8988T (cell line): ENCODE results near the gene UBE2J2.
"Not testable (repeated sequence)": the region's sequence is repeated elsewhere in the genome, so short reads cannot be mapped to it uniquely, and the experiment has no call there.

Experiments
- DNase-seq: peaks from one replicate; pipeline ENCODE4 v3.0.0; 2011

The UBE2J2 gene

GRCh38 chr1:1255078-1255477, 18.6 kb downstream of the UBE2J2 start:
- no peak for DNase-seq

DNA sequence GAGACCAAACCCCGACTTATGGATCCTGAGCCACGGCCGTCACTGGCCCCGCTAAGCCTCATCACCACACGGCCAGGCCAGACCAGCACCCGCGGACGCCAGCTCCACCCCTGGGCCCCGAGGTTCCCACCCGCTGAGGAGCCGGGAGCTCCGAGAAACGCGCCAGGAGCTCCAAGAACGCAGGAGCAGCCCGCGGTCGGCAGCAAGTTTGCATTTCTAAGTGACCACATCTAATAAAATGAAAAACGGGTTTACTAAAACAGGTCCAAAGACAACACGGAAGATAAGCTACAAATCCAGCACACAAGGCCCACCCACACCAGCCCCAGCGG, 19.0 kb downstream of the UBE2J2 start:
- no peak for DNase-seq

GRCh38 chr1:1253972-1254666, 19.5 kb downstream of the UBE2J2 start:
- DNase-seq, result no peak

DNA sequence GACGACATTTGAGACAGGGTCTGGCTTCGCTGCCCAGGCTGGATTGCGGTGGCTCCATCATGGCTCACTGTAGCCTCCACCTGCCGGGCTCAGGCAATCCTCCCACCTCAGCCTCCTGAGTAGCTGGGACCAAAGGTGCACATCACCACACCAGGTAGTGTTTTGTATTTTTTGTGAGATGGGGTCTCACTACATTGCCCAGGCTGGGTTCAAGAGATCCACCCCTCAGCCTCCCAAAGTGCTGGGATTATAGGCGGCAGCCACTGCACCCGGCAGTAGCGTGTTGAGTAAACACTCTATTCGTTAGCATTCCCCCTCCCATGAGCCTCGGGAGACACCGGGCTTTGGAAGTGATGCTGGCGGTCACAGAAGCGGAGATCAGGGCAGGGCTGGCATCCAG, 20.3 kb downstream of the UBE2J2 start:
- no peak for DNase-seq

DNA sequence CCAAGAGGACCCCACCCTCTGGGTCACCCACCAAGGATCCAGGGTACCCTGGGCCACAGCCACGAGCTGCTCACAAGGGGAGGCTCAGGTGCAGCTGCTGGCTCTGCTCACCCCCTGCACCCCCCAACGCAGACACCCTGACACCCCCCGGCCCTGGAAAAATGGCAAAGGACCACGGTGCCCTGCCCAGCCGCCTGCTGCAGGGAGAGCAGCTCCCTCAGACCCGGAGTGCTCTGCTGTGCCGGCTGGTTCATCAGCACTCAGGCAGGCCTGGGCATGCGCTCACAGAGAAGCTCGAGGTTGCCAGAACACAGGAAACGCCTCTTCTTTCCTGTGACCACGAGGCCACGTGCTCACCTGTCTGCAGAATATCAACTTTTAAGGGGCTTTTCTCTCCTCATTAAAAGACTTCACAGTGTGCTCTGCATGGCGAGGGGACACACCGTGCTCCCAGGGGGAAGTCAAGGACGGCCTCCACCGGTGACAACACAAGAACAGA, 22.8 kb downstream of the UBE2J2 start:
- DNase-seq, result no peak

- DNase-seq, result not testable (repeated sequence)
Observed at GRCh38 chr1:1248009-1248913, 25.4 kb downstream of the UBE2J2 start.

- DNase-seq, result no peak
Observed at GRCh38 chr1:1247341-1247913, 26.2 kb downstream of the UBE2J2 start.

GRCh38 chr1:1246577-1247340, 26.9 kb downstream of the UBE2J2 start, which contains the start of gene C1QTNF12:
Gene C1QTNF12 (minus strand): TSS chr1:1246722. CDS start chr1:1246690, 32 bp downstream.
- DNase-seq, result no peak

- DNase-seq, result no peak
Observed at GRCh38 chr1:1245817-1246576, 27.7 kb downstream of the UBE2J2 start.

DNA sequence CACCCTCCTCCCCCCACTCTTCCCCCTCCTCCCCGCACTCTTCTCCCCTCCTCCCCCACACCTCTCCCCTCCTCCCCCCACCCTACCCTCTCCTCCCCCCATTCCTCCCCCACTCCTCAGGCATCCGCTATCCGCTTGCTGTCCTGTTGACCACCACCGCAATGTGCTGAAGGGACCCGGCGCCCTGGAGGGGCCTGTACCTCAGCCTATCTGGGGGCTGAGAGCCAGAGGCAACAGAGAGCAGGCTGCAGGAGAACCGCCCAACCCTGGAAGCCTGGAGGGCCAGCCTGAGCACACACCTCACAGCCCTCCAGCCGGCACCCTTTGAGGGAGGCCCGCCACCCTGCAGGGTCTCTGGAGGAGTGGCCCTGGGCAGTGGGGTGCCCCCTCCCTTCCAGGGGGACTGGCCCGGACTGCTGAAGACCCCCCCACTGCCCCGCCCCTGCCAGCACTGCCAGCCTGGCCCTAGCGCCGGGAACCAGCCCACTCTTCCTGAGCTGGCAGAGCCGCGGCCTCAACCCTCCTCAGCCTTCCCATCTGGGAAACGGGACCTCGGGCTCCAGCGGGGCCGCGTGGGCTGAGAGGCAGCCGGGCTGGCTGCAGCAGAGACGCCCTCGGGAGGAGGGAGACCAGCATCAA, 28.4 kb downstream of the UBE2J2 start:
- no peak for DNase-seq

- DNase-seq, result no peak
Observed at GRCh38 chr1:1244192-1244811, 29.4 kb downstream of the UBE2J2 start.

GRCh38 chr1:1243807-1244191, 29.9 kb downstream of the UBE2J2 start:
- no peak for DNase-seq

DNA sequence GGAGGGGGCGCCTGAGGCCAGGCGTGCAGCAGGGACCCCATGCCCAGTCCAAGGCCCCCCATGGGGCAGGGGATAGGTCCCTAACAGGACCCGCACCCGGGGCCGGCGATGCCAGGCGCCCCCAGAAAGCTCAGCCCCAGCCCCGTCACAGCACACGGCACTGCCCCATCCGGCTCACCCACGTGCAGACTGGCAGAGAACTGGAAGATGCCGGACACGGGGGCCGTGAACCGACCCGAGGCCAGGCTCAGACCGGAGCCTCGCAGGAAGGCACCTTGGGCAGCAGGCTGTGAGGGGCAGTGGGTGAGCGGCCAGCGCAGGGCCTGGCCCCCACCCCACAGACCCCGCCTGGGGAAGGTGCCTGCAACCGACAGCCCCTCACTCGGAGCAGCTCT, 30.4 kb downstream of the UBE2J2 start:
- no peak for DNase-seq

- DNase-seq, result no peak
Observed at GRCh38 chr1:1242461-1243265, 31.0 kb downstream of the UBE2J2 start.

GRCh38 chr1:1241588-1242219, 31.9 kb downstream of the UBE2J2 start:
- DNase-seq, result no peak

GRCh38 chr1:1240822-1241587, 32.6 kb downstream of the UBE2J2 start:
- no peak for DNase-seq

GRCh38 chr1:1240348-1240732, 33.3 kb downstream of the UBE2J2 start:
- no peak for DNase-seq

- DNase-seq, result no peak
Observed at GRCh38 chr1:1239614-1240347, 33.9 kb downstream of the UBE2J2 start.
